Stimulated activated CD8-positive, alpha-beta memory T cell treated with anti-CD3 and anti-CD28 coated beads, Interleukin-4, amount 100 ng/mL, for 1 hour (primary cell): ENCODE measurements around the gene C1D.
"Not testable (repeated sequence)": the region's sequence is repeated elsewhere in the genome, so short reads cannot be mapped to it uniquely, and the experiment has no call there.

ENCODE experiments used
- DNase-seq, 2 donors: peaks; one replicate each; pipeline ENCODE4 v3.0.0-alpha.2; 2020; ENCODE audit warnings: low read depth in 2 of 2, low spot score in 1 of 2

The C1D gene

DNA sequence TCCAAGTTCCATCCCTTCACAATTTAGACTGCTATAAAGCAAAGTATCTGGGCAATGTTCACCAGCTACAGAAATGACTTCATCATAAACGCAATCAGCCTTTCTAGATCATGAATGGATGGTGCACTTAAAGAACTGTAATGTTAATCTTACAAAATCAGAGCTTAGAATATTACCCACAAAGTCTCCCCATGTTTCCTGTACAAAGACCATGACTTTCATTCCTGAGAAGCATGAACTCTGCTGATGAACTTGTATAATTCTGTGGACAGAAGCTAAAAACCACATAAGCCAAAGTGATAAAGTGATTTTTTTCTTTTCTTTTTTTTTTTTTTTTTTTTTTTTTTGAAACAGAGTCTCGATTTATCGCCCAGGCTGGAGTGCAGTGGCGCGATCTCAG is 53.3 kb downstream of the C1D start:
- DNase-seq = no peak

DNA sequence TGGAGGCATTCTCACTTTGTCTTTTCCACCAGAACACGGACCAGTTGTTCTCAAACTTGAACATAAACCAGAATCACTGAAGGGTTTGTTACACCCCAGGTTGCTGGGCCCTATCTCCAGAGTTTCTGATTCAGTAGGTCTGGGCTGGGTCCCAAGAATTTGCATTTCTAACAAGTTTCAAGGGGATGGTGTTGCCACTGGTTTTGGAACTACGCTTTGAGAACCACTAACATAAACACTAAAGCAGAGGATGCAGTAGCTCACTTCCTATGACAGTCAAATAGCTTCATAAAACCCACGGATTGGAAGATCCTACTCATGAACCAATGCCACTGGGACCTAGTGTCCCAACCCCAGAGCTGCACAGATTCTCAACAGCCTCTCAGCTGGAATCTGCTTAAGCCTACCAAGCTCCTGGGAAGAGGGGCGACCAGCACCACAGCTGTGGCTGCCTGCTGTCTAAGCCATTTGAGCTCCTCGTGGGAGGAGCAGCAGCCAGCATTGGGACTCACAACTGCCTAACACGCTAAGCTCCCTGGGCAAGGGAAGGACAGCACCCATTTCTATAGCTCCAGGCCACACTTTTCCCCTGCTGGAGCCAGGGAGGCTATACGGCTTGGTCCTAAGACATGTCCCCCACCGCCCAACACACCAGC is 62.5 kb downstream of the C1D start:
- no peak for DNase-seq

GRCh38 chr2:67999332-67999731 is 63.5 kb downstream of the C1D start:
- no peak for DNase-seq

DNA sequence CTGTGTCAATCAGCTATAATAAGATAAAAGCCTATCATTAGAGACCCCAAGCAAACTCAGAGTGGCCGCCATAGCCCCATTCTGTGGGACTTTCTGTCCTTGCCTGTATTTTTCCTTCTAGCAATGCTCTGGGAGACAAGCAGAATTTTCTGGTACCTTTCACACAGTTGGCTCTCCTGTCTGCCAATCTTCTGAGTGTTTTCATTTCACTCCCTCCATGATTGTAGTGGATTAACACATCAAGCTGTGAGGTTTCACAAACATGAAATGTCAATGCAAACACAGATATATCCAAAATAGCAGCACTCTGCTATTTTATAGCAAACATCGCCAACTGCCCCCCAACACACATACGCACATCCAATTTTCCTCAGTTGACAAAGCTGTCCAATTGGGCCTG is 64.9 kb downstream of the C1D start:
- no peak for DNase-seq

DNA sequence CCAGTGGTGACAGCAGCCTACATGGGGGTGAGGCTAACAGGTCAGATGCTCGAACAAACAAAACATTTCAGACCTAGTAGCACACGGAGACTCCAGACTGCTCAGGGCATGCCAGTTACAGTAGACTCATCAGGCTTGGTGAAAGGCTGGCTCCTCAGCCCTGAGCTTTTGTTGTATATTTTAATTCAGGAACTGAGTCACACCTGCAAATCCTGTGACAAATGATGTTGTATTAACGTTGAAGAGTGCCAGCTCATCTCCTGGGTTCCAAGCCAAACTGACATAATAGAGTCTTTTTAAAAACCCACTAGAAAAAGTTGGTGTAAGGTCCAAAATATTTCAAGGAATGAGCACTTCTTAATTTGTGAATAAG is 65.3 kb downstream of the C1D start:
- DNase-seq = no peak

- DNase-seq = no peak
Measured at GRCh38 chr2:67996772-67997527, 65.9 kb downstream of the C1D start.

DNA sequence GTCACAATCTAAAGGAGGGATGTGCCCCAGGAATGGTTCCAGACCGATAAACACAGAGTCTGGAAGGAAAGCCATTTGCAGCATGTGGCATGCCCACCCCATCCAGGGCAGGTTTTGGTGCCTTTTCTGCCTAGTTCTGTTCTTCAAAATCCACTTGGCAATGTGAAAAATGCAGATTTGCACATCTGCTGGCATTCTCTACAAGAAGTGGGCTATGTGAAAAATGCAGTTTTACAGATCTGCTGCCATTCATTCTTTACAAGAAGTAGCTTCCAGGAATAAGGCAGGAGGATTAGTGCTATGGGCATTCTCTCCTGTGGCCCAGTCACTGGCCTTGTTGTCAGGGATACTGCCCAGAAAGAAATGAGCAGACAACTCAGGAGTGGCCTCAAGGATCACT is 68.1 kb downstream of the C1D start:
- no peak for DNase-seq

- DNase-seq = not testable (repeated sequence)
Measured at GRCh38 chr2:67994069-67994468, 68.7 kb downstream of the C1D start.

DNA sequence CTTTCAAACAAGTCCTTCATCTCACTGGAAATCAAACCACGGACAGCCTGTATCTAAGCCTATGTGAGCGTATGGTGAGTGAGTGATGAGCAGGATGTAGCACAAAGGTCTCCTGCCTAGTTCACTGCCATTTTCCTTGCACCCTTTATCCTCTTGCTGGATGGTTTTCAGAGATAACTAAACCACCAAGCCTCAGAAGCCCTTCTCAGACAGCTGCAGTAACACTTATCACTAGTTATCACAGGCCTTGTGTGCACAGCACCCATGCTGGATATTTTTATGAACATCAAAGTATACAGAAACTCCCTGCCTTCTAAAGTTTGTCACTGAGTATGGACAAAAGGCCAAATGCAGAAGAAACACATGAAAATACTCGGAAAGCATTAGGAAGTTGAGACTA is 69.5 kb downstream of the C1D start:
- no peak for DNase-seq

DNA sequence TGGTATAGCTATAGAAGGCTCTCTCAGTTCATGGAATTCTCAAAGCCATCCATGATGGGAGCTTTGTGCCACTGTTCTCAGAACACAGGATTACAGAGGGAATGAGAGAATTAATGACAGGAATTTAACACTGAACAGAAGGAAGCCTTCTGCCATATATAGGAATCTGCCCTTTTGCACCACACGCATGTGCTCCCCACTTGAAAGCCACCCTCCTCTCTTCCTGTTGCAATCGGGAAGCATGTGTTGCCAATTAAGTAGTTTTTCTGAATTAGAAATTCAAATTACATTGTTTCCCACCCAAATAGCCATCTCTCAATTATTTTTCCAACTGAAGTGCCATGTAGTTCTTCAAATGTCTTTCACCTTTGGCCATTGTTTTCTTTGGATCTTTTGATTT is 71.3 kb downstream of the C1D start:
- DNase-seq = no peak
